Stimulated activated memory B cell treated with anti-CD40 and anti-IgM and Interleukin-4, amounts not matched to agents 10 μg/mL and 1 μg/mL and 100 μg/mL, for 72 hours (primary cell): ENCODE results near the gene RBBP8NL.

Experiments
- ATAC-seq: fragments of 150-1000 bp; cut with Tn5 transposase; 2 replicates; pipeline ENCODE4 v1.10.0; 2021
- H3K27ac Mint-ChIP-seq: one replicate; pipeline ENCODE4 v1.8.0; 2022; ENCODE audit warnings: mild to moderate bottlenecking, mixed read lengths
- H3K27me3 Mint-ChIP-seq: one replicate; pipeline ENCODE4 v1.8.0; 2022; ENCODE audit warnings: mixed read lengths
- H3K36me3 Mint-ChIP-seq: one replicate; pipeline ENCODE4 v1.8.0; 2022; ENCODE audit warnings: mixed read lengths
- H3K4me1 Mint-ChIP-seq: one replicate; pipeline ENCODE4 v1.8.0; 2022; ENCODE audit warnings: mixed read lengths
- H3K4me3 Mint-ChIP-seq: one replicate; pipeline ENCODE4 v1.8.0; 2022; ENCODE audit warnings: mild to moderate bottlenecking, moderate library complexity, mixed read lengths
- H3K9me3 Mint-ChIP-seq: one replicate; pipeline ENCODE4 v1.8.0; 2022; ENCODE audit warnings: mixed read lengths

RBBP8NL gene

GRCh38 chr20:62427172-62428001 is at the start of gene RBBP8NL:
RBBP8NL (minus strand) TSS chr20:62427539; CDS start chr20:62419647, 7,892 bp downstream.
- H3K9me3 Mint-ChIP-seq = no peaks in the 10 kb centered on the region
- H3K4me1 Mint-ChIP-seq = no peaks in the 10 kb centered on the region
- no peak within 1 kb of the TSS for H3K4me3 Mint-ChIP-seq
- no peak for ATAC-seq
- peaks cover 42% of the 10 kb centered on the region for H3K27me3 Mint-ChIP-seq
- no peaks in the 10 kb centered on the region for H3K36me3 Mint-ChIP-seq
- no peak within 1 kb of the TSS for H3K27ac Mint-ChIP-seq

- Mint-ChIP-seq H3K27me3 (peaks cover 65% of the 10 kb centered on the region), H3K4me3 (peak overlapping the region; percentile 56), H3K9me3 (no peaks in the 10 kb centered on the region), H3K36me3 (no peaks in the 10 kb centered on the region), H3K4me1 (peaks cover 9% of the 10 kb centered on the region), H3K27ac (no peak overlapping the region)
- no peak for ATAC-seq
Measured at GRCh38 chr20:62476056-62476838, 48.9 kb upstream of the RBBP8NL start.

- Mint-ChIP-seq H3K36me3 (no peaks in the 10 kb centered on the region), H3K9me3 (no peaks in the 10 kb centered on the region), H3K27me3 (peaks cover 68% of the 10 kb centered on the region), H3K27ac (no peak within 1 kb of the TSS), H3K4me3 (peak within 1 kb of the TSS; percentile 56), H3K4me1 (peaks cover 9% of the 10 kb centered on the region)
- no peak for ATAC-seq
Measured at GRCh38 chr20:62475772-62476055, 48.4 kb upstream of the RBBP8NL start, which contains the start of gene GATA5. GATA5 (minus strand) TSS chr20:62475995; CDS start chr20:62475521, 474 bp downstream.

GRCh38 chr20:62475027-62475771 is 47.9 kb upstream of the RBBP8NL start:
- H3K27me3 Mint-ChIP-seq = peaks cover 73% of the 10 kb centered on the region
- no peak overlapping the region for H3K4me3 Mint-ChIP-seq

GRCh38 chr20:62474604-62475026 is 47.3 kb upstream of the RBBP8NL start:
- H3K27ac Mint-ChIP-seq = no peak overlapping the region
- peaks cover 73% of the 10 kb centered on the region for H3K27me3 Mint-ChIP-seq
- H3K9me3 Mint-ChIP-seq = no peaks in the 10 kb centered on the region
- ATAC-seq = no peak
- H3K4me1 Mint-ChIP-seq = peaks cover 9% of the 10 kb centered on the region
- no peaks in the 10 kb centered on the region for H3K36me3 Mint-ChIP-seq
- H3K4me3 Mint-ChIP-seq = no peak overlapping the region

More at GRCh38 chr20:62475027-62475771, 47.9 kb upstream of the RBBP8NL start:
- ATAC-seq = no peak
- Mint-ChIP-seq H3K36me3 (no peaks in the 10 kb centered on the region), H3K9me3 (no peaks in the 10 kb centered on the region), H3K27ac (no peak overlapping the region), H3K4me1 (peaks cover 9% of the 10 kb centered on the region)

GRCh38 chr20:62473717-62474603 is 46.6 kb upstream of the RBBP8NL start:
- Mint-ChIP-seq H3K27ac (no peak overlapping the region), H3K27me3 (peaks cover 73% of the 10 kb centered on the region), H3K9me3 (no peaks in the 10 kb centered on the region), H3K36me3 (no peaks in the 10 kb centered on the region), H3K4me3 (no peak overlapping the region), H3K4me1 (peaks cover 9% of the 10 kb centered on the region)
- no peak for ATAC-seq

GRCh38 chr20:62472941-62473585 is 45.7 kb upstream of the RBBP8NL start:
- Mint-ChIP-seq H3K4me1 (peaks cover 9% of the 10 kb centered on the region), H3K36me3 (no peaks in the 10 kb centered on the region), H3K9me3 (no peaks in the 10 kb centered on the region), H3K27ac (no peak overlapping the region), H3K27me3 (peaks cover 72% of the 10 kb centered on the region), H3K4me3 (no peak overlapping the region)
- no peak for ATAC-seq

GRCh38 chr20:62472138-62472940 is 45.0 kb upstream of the RBBP8NL start:
- ATAC-seq = no peak

GRCh38 chr20:62470459-62470858 is 43.1 kb upstream of the RBBP8NL start:
- Mint-ChIP-seq H3K4me3 (no peak overlapping the region), H3K27me3 (peaks cover 65% of the 10 kb centered on the region), H3K27ac (no peak overlapping the region), H3K9me3 (no peaks in the 10 kb centered on the region), H3K4me1 (no peaks in the 10 kb centered on the region), H3K36me3 (no peaks in the 10 kb centered on the region)
- no peak for ATAC-seq

More at GRCh38 chr20:62472138-62472940, 45.0 kb upstream of the RBBP8NL start:
- H3K9me3 Mint-ChIP-seq = no peaks in the 10 kb centered on the region
- H3K4me1 Mint-ChIP-seq = peaks cover 9% of the 10 kb centered on the region
- H3K4me3 Mint-ChIP-seq = no peak overlapping the region
- peaks cover 72% of the 10 kb centered on the region for H3K27me3 Mint-ChIP-seq
- H3K27ac Mint-ChIP-seq = no peak overlapping the region
- H3K36me3 Mint-ChIP-seq = no peaks in the 10 kb centered on the region

- no peaks in the 10 kb centered on the region for H3K9me3 Mint-ChIP-seq
- H3K36me3 Mint-ChIP-seq = no peaks in the 10 kb centered on the region
- peaks cover 65% of the 10 kb centered on the region for H3K27me3 Mint-ChIP-seq
- H3K4me1 Mint-ChIP-seq = no peaks in the 10 kb centered on the region
- ATAC-seq = no peak
- no peak overlapping the region for H3K27ac Mint-ChIP-seq
- no peak overlapping the region for H3K4me3 Mint-ChIP-seq
Measured at GRCh38 chr20:62470001-62470400, 42.7 kb upstream of the RBBP8NL start.

- peaks cover 71% of the 10 kb centered on the region for H3K27me3 Mint-ChIP-seq
- H3K4me1 Mint-ChIP-seq = no peaks in the 10 kb centered on the region
- no peak overlapping the region for H3K27ac Mint-ChIP-seq
- no peaks in the 10 kb centered on the region for H3K36me3 Mint-ChIP-seq
- H3K9me3 Mint-ChIP-seq = no peaks in the 10 kb centered on the region
- no peak for ATAC-seq
- H3K4me3 Mint-ChIP-seq = no peak overlapping the region
Measured at GRCh38 chr20:62469352-62469751, 42.0 kb upstream of the RBBP8NL start.

- Mint-ChIP-seq H3K27ac (no peak overlapping the region), H3K4me1 (no peaks in the 10 kb centered on the region), H3K36me3 (no peaks in the 10 kb centered on the region), H3K9me3 (no peaks in the 10 kb centered on the region), H3K4me3 (no peak overlapping the region), H3K27me3 (peaks cover 57% of the 10 kb centered on the region)
- peak; percentile 2 for ATAC-seq
Measured at GRCh38 chr20:62466806-62467537, 39.6 kb upstream of the RBBP8NL start.
